ENCODE data around the gene SERTAD3. TPM values are rescaled to one million over a fixed set of nuclear protein-coding genes. Genes with fewer than 3 reads are reported as not detected.

Gene SERTAD3
- total RNA-seq, 1 experiment from 2014 or later: 52.2 TPM

DNA sequence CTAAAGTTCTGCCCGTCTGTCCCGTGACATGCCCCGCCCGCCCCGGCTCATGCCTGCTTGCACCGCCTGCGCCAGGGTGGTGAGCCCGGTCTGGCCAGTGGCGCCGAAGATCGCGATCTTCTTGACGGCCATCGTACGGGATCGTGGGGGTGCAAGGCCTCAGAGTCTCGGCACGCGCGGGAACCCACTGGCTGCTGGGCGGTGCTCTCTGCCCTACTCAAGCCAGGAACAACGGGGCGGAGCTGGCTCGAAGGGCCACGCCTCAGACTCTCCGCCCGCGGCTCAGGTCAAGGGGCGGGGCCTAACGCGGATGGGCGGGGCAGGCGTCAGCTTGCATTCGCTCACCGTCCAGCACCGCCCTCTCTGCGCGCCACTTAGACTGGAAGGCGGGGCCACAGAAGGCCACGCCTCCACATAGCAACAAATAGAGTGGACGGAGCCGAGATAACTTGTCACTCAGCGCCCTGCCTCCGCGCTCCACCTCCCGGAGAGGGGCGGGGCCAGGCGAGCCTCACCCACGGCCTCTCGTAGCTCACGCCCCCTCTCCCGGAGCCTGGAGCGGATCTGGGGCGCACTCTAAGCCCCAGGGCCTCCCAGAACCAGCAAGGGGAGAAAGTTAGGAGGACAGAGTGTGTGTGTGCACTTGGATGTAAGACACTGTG is 21.6 kb upstream of the SERTAD3 start, which contains the start of gene BLVRB:
TSS of gene BLVRB (minus strand) at position 189 of the 662 bp plus-strand sequence. CDS start at position 132, 57 bp downstream.
- peak within 1 kb of the TSS; percentile 79 for H3K4me3 Mint-ChIP-seq (ENCODE audit: unreplicated experiment)
- H3K36me3 ChIP-seq (ENCODE audit: control insufficient read depth, insufficient read depth, low read length): no peaks in the 10 kb centered on the region
- BruUV-seq (replicated peaks): no TSS peak
- H3K27me3 ChIP-seq (replicated peaks; ENCODE audit: control insufficient read depth, insufficient read depth, low read length): no peaks in the 10 kb centered on the region
- intact Hi-C loops (cut with micrococcal nuclease; ENCODE audit: unreplicated experiment): loop anchor here (1.0 to 5.0 kb wide), 4 partner anchors 22 to 137 kb away; partner anchors contain the start of genes LTBP4 and SERTAD1
- CTCF ChIA-PET: interaction anchor here (0.5 to 3.2 kb wide), 21 partner anchors 12 to 1241 kb away, joined by 3 to 34 read pairs (median 6); partner anchors contain the start of genes ACTMAP, SERTAD1 and SERTAD3
- no peaks in the 10 kb centered on the region for H3K9me3 Mint-ChIP-seq (ENCODE audit: unreplicated experiment)
- POLR2A ChIA-PET: interaction anchor here (0.5 to 1.8 kb wide), 15 partner anchors 10 to 985 kb away, joined by 3 to 17 read pairs (median 5); partner anchors contain the start of genes ACTMAP, C19orf47, PLD3 and SERTAD1
- DNase-seq: peak; percentile 99 to 100
- TF ChIP-seq, protein P1, sequence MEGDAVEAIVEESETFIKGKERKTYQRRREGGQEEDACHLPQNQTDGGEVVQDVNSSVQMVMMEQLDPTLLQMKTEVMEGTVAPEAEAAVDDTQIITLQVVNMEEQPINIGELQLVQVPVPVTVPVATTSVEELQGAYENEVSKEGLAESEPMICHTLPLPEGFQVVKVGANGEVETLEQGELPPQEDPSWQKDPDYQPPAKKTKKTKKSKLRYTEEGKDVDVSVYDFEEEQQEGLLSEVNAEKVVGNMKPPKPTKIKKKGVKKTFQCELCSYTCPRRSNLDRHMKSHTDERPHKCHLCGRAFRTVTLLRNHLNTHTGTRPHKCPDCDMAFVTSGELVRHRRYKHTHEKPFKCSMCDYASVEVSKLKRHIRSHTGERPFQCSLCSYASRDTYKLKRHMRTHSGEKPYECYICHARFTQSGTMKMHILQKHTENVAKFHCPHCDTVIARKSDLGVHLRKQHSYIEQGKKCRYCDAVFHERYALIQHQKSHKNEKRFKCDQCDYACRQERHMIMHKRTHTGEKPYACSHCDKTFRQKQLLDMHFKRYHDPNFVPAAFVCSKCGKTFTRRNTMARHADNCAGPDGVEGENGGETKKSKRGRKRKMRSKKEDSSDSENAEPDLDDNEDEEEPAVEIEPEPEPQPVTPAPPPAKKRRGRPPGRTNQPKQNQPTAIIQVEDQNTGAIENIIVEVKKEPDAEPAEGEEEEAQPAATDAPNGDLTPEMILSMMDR (IDR thresholded peaks at IDR 0.05; ENCODE audit: insufficient read depth in 1 of 2, low read depth in 1 of 2, low read length in 1 of 2, severe bottlenecking in 1 of 2, unreplicated experiment in 1 of 2): no peak
- peaks cover 20% of the 10 kb centered on the region for H3K4me1 Mint-ChIP-seq (ENCODE audit: low read depth, unreplicated experiment)
- H3K36me3 Mint-ChIP-seq (ENCODE audit: insufficient read depth, unreplicated experiment): peaks cover 16% of the 10 kb centered on the region
- H3K4me3 ChIP-seq (ENCODE audit: low read depth, low read length): peak within 1 kb of the TSS; percentile 73
- H3K9me3 ChIP-seq: no peaks in the 10 kb centered on the region
- H3K4me1 ChIP-seq: peaks cover 20% of the 10 kb centered on the region
- peaks cover 4% of the 10 kb centered on the region for H3K27me3 Mint-ChIP-seq (ENCODE audit: insufficient read depth, unreplicated experiment)
- H3K27ac Mint-ChIP-seq (ENCODE audit: unreplicated experiment): peak within 1 kb of the TSS; percentile 92

DNA sequence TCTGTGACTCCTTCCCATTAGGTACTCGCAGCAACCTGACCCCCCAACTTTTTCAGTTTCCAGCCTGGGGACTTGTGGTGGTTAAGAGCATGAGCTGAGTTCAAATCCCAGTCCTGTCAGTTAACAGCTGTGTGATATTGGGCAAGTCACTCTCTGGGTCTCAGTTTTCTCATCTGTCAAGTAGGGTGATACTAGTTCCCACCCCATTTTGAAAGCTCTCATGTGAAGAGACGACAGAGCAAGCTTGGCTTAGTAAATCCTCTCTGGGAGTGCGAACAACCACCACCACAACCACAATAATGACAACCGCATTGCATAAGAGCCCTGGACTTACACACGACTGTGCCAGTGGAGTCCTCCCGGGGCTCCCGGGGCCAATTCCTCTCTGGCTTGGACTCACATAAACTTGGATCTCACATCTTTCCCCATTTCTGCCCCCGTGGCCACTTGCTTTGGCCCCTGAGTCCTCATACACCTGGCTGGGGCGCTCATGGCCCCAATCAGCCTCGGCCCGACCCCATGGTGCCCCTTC is 21.0 kb upstream of the SERTAD3 start:
- H3K4me1 Mint-ChIP-seq (ENCODE audit: low read depth, unreplicated experiment): peaks cover 20% of the 10 kb centered on the region
- POLR2A ChIA-PET: interaction anchor here (0.9 to 2.5 kb wide), 13 partner anchors 12 to 286 kb away, joined by 3 to 26 read pairs (median 6); partner anchors contain the start of genes ACTMAP, C19orf47, PLD3 and SERTAD1

More for the DNA sequence above, 21.0 kb upstream of the SERTAD3 start:
- no peaks in the 10 kb centered on the region for H3K9me3 Mint-ChIP-seq (ENCODE audit: unreplicated experiment)
- CTCF ChIA-PET: interaction anchor here (0.7 to 3.2 kb wide), 15 partner anchors 12 to 1241 kb away, joined by 3 to 34 read pairs (median 8); partner anchors contain the start of genes SERTAD1 and SERTAD3
- Histone ChIP-seq H3K36me3 (ENCODE audit: control insufficient read depth, insufficient read depth, low read length) (no peaks in the 10 kb centered on the region), H3K9me3 (no peaks in the 10 kb centered on the region), H3K4me3 (ENCODE audit: low read depth, low read length) (peak overlapping the region; percentile 73), H3K4me1 (peaks cover 20% of the 10 kb centered on the region), H3K27me3 (replicated peaks; ENCODE audit: control insufficient read depth, insufficient read depth, low read length) (no peaks in the 10 kb centered on the region)
- H3K27ac Mint-ChIP-seq (ENCODE audit: unreplicated experiment): peak overlapping the region; percentile 92
- TSS peak; percentile 90 for BruUV-seq (replicated peaks)
- intact Hi-C loops (cut with micrococcal nuclease; ENCODE audit: unreplicated experiment): loop anchor here (1.0 to 5.0 kb wide), 4 partner anchors 22 to 137 kb away; partner anchors contain the start of genes LTBP4 and SERTAD1
- H3K4me3 Mint-ChIP-seq (ENCODE audit: unreplicated experiment): peak overlapping the region; percentile 79
- TF ChIP-seq, protein P1 (IDR thresholded peaks at IDR 0.05; ENCODE audit: insufficient read depth in 1 of 2, low read depth in 1 of 2, low read length in 1 of 2, severe bottlenecking in 1 of 2, unreplicated experiment in 1 of 2): no peak
- peaks cover 16% of the 10 kb centered on the region for H3K36me3 Mint-ChIP-seq (ENCODE audit: insufficient read depth, unreplicated experiment)
- peak in 1 of 2 experiments; percentile 51 for DNase-seq
- peaks cover 4% of the 10 kb centered on the region for H3K27me3 Mint-ChIP-seq (ENCODE audit: insufficient read depth, unreplicated experiment)
